Measurements from ENCODE around the gene ZNF277.
"Not testable (repeated sequence)": the region's sequence is repeated elsewhere in the genome, so short reads cannot be mapped to it uniquely, and the experiment has no call there.

ZNF277 gene

DNA sequence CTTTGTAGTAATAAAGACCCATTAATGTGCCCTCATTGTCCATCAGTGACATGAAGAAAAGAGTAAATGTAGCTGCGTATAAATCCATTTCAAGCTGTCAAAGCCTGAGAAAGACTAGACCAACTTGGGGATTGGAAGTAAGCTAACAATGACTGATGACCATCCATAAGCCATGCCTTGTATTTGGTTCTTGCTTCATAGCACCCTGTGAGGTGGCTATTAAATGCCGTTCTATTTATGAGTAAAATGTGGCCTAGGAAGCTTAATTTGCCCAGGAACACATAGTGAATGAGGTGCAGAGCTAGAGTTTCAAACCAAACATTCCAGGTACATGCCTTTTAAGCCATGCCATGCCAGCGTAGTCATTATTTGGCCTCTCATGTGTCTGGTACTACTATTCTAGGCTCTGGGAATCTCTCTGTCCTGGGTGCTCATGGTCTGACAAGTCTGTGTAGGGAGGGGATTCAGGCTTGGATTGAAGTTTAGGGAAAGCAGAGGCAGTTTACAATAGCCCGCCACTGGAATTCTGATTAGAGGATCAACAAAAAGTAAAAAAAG is 92.1 kb downstream of the ZNF277 start:
- no peak overlapping the region for H3K4me3 ChIP-seq (ENCODE audit: low read depth in 1 of 5, low read length in 5 of 5)

DNA sequence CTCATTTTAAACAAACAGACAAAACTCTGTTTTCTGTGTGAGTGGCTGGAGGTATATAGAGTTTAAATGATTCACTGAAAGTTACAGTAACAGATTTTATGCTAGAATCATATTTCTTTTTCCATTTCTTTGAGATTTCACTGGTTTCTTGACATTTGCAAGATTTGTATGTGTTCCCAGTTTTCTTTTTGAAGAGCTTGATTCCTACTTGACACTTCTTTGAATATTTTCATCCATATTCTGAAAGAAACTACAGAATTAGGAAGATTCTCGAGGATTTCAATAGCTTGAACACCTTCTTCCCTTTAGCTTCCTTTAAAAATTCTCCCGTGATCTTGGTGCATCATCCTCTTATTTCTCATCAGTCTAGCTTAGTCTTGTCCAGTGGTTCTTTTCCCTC is 93.6 kb downstream of the ZNF277 start:
- no peaks in the 10 kb centered on the region for H3K9me3 ChIP-seq (ENCODE audit: control insufficient read depth in 5 of 5, low read length in 5 of 5)
- no peak overlapping the region for H3K27ac ChIP-seq (ENCODE audit: low read depth, low read length)
- no peaks in the 10 kb centered on the region for H3K4me1 ChIP-seq (ENCODE audit: control insufficient read depth in 5 of 5, insufficient read depth in 5 of 5, low read length in 5 of 5)
- H3K9ac ChIP-seq (ENCODE audit: low read length in 5 of 5), result no peak overlapping the region
- no peaks in the 10 kb centered on the region for H3K27me3 ChIP-seq (ENCODE audit: control insufficient read depth in 5 of 5, insufficient read depth in 4 of 5, low read length in 5 of 5)
- H3K36me3 ChIP-seq (ENCODE audit: control insufficient read depth in 5 of 5, insufficient read depth in 5 of 5, low read length in 5 of 5), result peaks cover 0 to 7% (median 2%) of the 10 kb centered on the region in 5 donors
- H3K4me3 ChIP-seq (ENCODE audit: low read depth in 1 of 5, low read length in 5 of 5), result no peak overlapping the region

More for the DNA sequence above, 92.1 kb downstream of the ZNF277 start:
- H3K4me1 ChIP-seq (ENCODE audit: control insufficient read depth in 5 of 5, insufficient read depth in 5 of 5, low read length in 5 of 5), result no peaks in the 10 kb centered on the region
- no peaks in the 10 kb centered on the region for H3K9me3 ChIP-seq (ENCODE audit: control insufficient read depth in 5 of 5, low read length in 5 of 5)
- no peak overlapping the region for H3K9ac ChIP-seq (ENCODE audit: low read length in 5 of 5)
- no peaks in the 10 kb centered on the region for H3K27me3 ChIP-seq (ENCODE audit: control insufficient read depth in 5 of 5, insufficient read depth in 4 of 5, low read length in 5 of 5)
- no peak overlapping the region for H3K27ac ChIP-seq (ENCODE audit: low read depth, low read length)
- peaks cover 0 to 7% (median 2%) of the 10 kb centered on the region in 5 donors for H3K36me3 ChIP-seq (ENCODE audit: control insufficient read depth in 5 of 5, insufficient read depth in 5 of 5, low read length in 5 of 5)

DNA sequence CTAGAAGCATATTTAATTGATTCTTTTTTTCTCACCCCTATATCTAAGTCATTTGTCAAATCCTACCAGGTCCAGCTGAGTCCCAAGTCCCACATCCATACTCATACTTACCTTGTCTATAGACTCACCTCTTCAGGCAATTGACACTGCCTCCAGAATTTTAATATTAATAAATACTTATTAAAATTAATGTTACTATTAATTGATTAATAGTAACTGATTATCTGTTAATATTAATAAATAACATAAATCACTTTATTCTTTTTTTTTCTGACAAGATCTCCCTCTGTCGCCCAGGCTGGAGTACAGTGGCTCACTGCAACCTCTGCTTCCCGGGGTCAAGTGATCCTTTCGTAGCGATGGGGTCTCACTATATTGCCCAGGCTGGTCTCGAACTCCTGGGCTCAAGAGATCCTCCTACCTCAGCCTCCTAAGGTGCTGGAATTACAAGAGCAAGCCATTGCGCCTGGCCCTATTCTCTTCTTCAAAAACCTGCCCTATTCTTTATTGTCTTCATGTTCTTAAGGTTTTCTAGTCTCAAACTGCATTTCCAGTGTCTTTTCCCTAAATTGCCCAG is 94.4 kb downstream of the ZNF277 start:
- Histone ChIP-seq H3K4me1 (ENCODE audit: control insufficient read depth in 5 of 5, insufficient read depth in 5 of 5, low read length in 5 of 5) (no peaks in the 10 kb centered on the region), H3K9ac (ENCODE audit: low read length in 5 of 5) (no peak overlapping the region), H3K36me3 (ENCODE audit: control insufficient read depth in 5 of 5, insufficient read depth in 5 of 5, low read length in 5 of 5) (peaks cover 0 to 7% (median 4%) of the 10 kb centered on the region in 5 donors), H3K4me3 (ENCODE audit: low read depth in 1 of 5, low read length in 5 of 5) (no peak overlapping the region), H3K27ac (ENCODE audit: low read depth, low read length) (no peak overlapping the region), H3K27me3 (ENCODE audit: control insufficient read depth in 5 of 5, insufficient read depth in 4 of 5, low read length in 5 of 5) (no peaks in the 10 kb centered on the region), H3K9me3 (ENCODE audit: control insufficient read depth in 5 of 5, low read length in 5 of 5) (no peaks in the 10 kb centered on the region)

DNA sequence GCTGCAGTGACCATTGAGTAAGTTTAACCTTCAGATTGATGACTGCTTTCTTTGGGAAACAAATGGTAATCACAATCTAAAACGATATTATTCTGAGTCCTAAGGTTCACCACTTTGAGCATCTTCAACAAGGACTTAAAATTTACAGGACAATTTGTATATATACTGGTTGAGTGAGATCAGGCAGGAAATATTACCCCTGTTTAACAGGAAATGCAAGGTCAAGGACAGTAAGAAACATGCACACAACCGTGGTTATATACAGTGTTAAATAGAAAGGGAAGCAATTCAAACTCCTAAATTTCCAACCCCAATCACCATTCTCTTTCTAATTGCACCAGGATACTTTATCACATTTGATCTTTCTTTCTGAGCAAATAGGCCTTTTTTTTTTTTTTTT is 96.1 kb downstream of the ZNF277 start:
- no peaks in the 10 kb centered on the region for H3K27me3 ChIP-seq (ENCODE audit: control insufficient read depth in 5 of 5, insufficient read depth in 4 of 5, low read length in 5 of 5)
- no peak overlapping the region for H3K27ac ChIP-seq (ENCODE audit: low read depth, low read length)
- H3K9ac ChIP-seq (ENCODE audit: low read length in 5 of 5), result no peak overlapping the region
- H3K36me3 ChIP-seq (ENCODE audit: control insufficient read depth in 5 of 5, insufficient read depth in 5 of 5, low read length in 5 of 5), result peaks cover 0 to 7% (median 4%) of the 10 kb centered on the region in 5 donors
- H3K4me1 ChIP-seq (ENCODE audit: control insufficient read depth in 5 of 5, insufficient read depth in 5 of 5, low read length in 5 of 5), result no peaks in the 10 kb centered on the region
- no peaks in the 10 kb centered on the region for H3K9me3 ChIP-seq (ENCODE audit: control insufficient read depth in 5 of 5, low read length in 5 of 5)
- no peak overlapping the region for H3K4me3 ChIP-seq (ENCODE audit: low read depth in 1 of 5, low read length in 5 of 5)

DNA sequence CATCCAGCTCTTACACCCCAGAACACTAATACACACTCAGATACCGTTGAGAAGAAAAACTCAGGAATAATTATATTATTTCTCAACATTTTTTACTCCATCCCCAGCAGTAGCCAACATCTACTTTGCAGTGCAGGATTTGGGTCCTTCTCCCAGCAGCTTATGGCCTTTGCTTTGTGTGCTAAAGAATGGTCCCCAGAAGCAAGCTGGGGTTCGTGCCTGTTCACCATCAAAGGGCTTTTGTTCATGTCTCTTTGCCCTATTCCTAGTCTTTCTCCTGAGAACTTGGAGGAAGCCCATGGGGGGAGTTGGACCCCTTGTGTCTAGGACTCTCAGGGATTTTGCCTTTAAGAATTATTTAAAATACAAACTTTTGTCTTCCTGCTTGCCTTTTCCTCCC is 100.4 kb downstream of the ZNF277 start:
- Histone ChIP-seq H3K4me3 (ENCODE audit: low read depth in 1 of 5, low read length in 5 of 5) (no peak overlapping the region), H3K27ac (ENCODE audit: low read depth, low read length) (no peak overlapping the region), H3K4me1 (ENCODE audit: control insufficient read depth in 5 of 5, insufficient read depth in 5 of 5, low read length in 5 of 5) (no peaks in the 10 kb centered on the region), H3K9me3 (ENCODE audit: control insufficient read depth in 5 of 5, low read length in 5 of 5) (no peaks in the 10 kb centered on the region), H3K9ac (ENCODE audit: low read length in 5 of 5) (no peak overlapping the region), H3K27me3 (ENCODE audit: control insufficient read depth in 5 of 5, insufficient read depth in 4 of 5, low read length in 5 of 5) (no peaks in the 10 kb centered on the region), H3K36me3 (ENCODE audit: control insufficient read depth in 5 of 5, insufficient read depth in 5 of 5, low read length in 5 of 5) (peaks cover 0 to 11% (median 4%) of the 10 kb centered on the region in 5 donors)

DNA sequence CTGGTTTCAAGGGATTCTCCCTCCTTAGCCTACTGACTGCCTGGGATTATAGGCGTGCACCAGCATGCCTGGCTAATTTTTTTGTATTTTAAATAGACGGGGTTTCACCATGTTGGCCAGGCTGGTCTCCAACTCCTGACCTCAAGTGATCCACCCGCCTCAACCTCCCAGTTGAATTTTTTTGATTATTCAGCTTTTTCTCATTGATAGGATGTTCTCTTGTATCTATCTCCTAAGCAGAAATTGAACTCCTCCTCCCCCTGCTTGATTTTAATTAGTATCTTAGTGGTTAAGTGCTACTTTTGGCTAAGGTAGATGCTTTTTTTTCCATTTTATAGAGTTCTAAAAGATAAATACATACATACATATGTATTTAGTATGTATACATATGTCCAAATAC is 101.0 kb downstream of the ZNF277 start:
- Histone ChIP-seq H3K27ac (ENCODE audit: low read depth, low read length) (no peak overlapping the region), H3K27me3 (ENCODE audit: control insufficient read depth in 5 of 5, insufficient read depth in 4 of 5, low read length in 5 of 5) (no peaks in the 10 kb centered on the region), H3K9me3 (ENCODE audit: control insufficient read depth in 5 of 5, low read length in 5 of 5) (no peaks in the 10 kb centered on the region), H3K4me1 (ENCODE audit: control insufficient read depth in 5 of 5, insufficient read depth in 5 of 5, low read length in 5 of 5) (no peaks in the 10 kb centered on the region), H3K36me3 (ENCODE audit: control insufficient read depth in 5 of 5, insufficient read depth in 5 of 5, low read length in 5 of 5) (peaks cover 0 to 11% (median 4%) of the 10 kb centered on the region in 5 donors), H3K9ac (ENCODE audit: low read length in 5 of 5) (no peak overlapping the region), H3K4me3 (ENCODE audit: low read depth in 1 of 5, low read length in 5 of 5) (no peak overlapping the region)

DNA sequence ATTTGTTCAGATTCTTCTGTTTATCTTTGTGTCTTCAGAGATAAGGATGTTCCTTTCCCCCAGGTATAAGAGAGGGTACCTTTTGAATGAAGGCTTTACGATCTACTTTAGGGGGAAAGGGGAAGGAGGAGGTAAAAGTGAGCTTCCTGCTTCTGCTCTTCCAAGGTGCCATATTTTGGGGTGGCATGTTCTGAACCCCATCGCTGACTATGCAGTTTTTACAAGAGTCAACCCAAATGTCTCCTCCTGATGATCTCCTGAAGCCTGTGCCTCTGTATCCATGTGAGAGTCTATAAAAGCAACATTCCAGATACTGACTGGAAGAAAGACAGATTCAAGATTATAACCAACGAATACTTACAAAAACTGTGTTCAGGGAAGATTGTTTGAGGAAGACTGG is 102.5 kb downstream of the ZNF277 start:
- no peaks in the 10 kb centered on the region for H3K27me3 ChIP-seq (ENCODE audit: control insufficient read depth in 5 of 5, insufficient read depth in 4 of 5, low read length in 5 of 5)

DNA sequence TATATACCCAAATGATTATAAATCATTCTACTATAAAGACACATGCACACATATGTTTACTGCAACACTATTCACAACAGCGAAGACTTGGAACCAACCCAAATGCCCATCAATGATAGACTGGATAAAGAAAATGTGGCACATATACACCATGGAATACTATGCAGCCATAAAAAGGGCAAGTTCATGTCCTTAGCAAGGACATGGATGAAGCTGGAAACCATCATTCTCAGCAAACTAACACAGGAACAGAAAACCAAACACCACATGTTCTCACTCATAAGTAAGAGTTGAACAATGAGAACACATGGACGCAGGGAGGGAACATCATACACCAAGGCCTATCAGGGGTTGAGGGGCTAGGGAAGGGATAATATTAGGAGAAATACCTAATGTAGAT is 110.3 kb downstream of the ZNF277 start:
- H3K4me1 ChIP-seq (ENCODE audit: control insufficient read depth in 5 of 5, insufficient read depth in 5 of 5, low read length in 5 of 5); H3K27ac ChIP-seq (ENCODE audit: low read depth, low read length); H3K9ac ChIP-seq (ENCODE audit: low read length in 5 of 5); H3K27me3 ChIP-seq (ENCODE audit: control insufficient read depth in 5 of 5, insufficient read depth in 4 of 5, low read length in 5 of 5); H3K9me3 ChIP-seq (ENCODE audit: control insufficient read depth in 5 of 5, low read length in 5 of 5); H3K4me3 ChIP-seq (ENCODE audit: low read depth in 1 of 5, low read length in 5 of 5): not testable (repeated sequence)
- peaks cover 0 to 29% (median 17%) of the 10 kb centered on the region in 5 donors for H3K36me3 ChIP-seq (ENCODE audit: control insufficient read depth in 5 of 5, insufficient read depth in 5 of 5, low read length in 5 of 5)

More for the DNA sequence above, 102.5 kb downstream of the ZNF277 start:
- H3K9ac ChIP-seq (ENCODE audit: low read length in 5 of 5), result no peak overlapping the region
- H3K27ac ChIP-seq (ENCODE audit: low read depth, low read length), result no peak overlapping the region
- peaks cover 0 to 12% (median 4%) of the 10 kb centered on the region in 5 donors for H3K36me3 ChIP-seq (ENCODE audit: control insufficient read depth in 5 of 5, insufficient read depth in 5 of 5, low read length in 5 of 5)
- H3K9me3 ChIP-seq (ENCODE audit: control insufficient read depth in 5 of 5, low read length in 5 of 5), result no peaks in the 10 kb centered on the region
- no peaks in the 10 kb centered on the region for H3K4me1 ChIP-seq (ENCODE audit: control insufficient read depth in 5 of 5, insufficient read depth in 5 of 5, low read length in 5 of 5)
- H3K4me3 ChIP-seq (ENCODE audit: low read depth in 1 of 5, low read length in 5 of 5), result no peak overlapping the region

DNA sequence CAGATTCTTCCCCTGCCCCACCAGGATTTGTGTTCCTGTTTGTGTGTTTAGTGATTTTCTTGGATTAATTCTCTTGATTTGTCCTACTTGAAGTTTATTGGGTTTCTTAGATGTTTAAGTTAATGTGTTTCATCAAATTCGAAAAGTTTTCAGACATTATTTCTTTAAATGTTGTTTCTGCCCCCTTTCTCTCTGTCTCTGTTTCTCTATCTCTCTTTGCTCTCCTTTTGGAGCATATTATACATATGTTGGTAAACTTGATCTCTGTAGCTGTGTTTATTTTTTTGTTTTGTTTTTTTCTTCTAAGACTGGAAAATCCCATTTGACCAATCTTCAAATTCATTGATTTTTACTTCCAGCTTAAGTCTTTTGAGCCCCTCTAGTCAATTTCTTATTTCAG is 115.6 kb downstream of the ZNF277 start:
- no peaks in the 10 kb centered on the region for H3K27me3 ChIP-seq (ENCODE audit: control insufficient read depth in 5 of 5, insufficient read depth in 4 of 5, low read length in 5 of 5)
- H3K4me3 ChIP-seq (ENCODE audit: low read depth in 1 of 5, low read length in 5 of 5), result no peak overlapping the region
- H3K9me3 ChIP-seq (ENCODE audit: control insufficient read depth in 5 of 5, low read length in 5 of 5), result peaks cover 0 to 11% (median 3%) of the 10 kb centered on the region in 5 donors
- no peak overlapping the region for H3K9ac ChIP-seq (ENCODE audit: low read length in 5 of 5)
- H3K27ac ChIP-seq (ENCODE audit: low read depth, low read length), result no peak overlapping the region
- H3K4me1 ChIP-seq (ENCODE audit: control insufficient read depth in 5 of 5, insufficient read depth in 5 of 5, low read length in 5 of 5), result no peaks in the 10 kb centered on the region
- H3K36me3 ChIP-seq (ENCODE audit: control insufficient read depth in 5 of 5, insufficient read depth in 5 of 5, low read length in 5 of 5), result peaks cover 0 to 39% (median 38%) of the 10 kb centered on the region in 5 donors

DNA sequence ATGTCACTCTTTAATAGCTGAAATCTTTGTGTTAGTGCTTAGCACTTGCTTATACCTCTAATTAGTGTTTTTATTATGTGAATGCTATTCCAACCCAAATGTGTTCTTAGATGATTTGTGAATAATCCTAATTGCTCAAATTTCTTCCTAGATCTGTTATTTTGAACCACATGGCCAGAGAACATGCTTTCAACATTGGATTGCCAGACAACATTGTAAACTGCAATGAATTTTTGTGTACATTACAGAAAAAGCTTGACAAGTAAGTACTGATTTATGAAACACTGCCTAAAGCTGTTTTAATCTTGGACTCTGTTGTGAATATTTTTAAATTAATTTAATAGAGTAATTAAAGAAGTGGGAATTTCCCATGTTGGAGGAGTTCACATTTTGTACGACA is 121.1 kb downstream of the ZNF277 start:
- Histone ChIP-seq H3K9ac (ENCODE audit: low read length in 5 of 5) (no peak overlapping the region), H3K4me1 (ENCODE audit: control insufficient read depth in 5 of 5, insufficient read depth in 5 of 5, low read length in 5 of 5) (no peaks in the 10 kb centered on the region), H3K36me3 (ENCODE audit: control insufficient read depth in 5 of 5, insufficient read depth in 5 of 5, low read length in 5 of 5) (peaks cover 0 to 36% (median 27%) of the 10 kb centered on the region in 5 donors), H3K4me3 (ENCODE audit: low read depth in 1 of 5, low read length in 5 of 5) (no peak overlapping the region), H3K27me3 (ENCODE audit: control insufficient read depth in 5 of 5, insufficient read depth in 4 of 5, low read length in 5 of 5) (no peaks in the 10 kb centered on the region), H3K9me3 (ENCODE audit: control insufficient read depth in 5 of 5, low read length in 5 of 5) (peaks cover 0 to 3% (median 0%) of the 10 kb centered on the region in 5 donors), H3K27ac (ENCODE audit: low read depth, low read length) (no peak overlapping the region)

All from subcutaneous abdominal adipose tissue (tissue), 5 donors.